Gastroesophageal sphincter (tissue), 4 donors: Measurements from ENCODE around the gene CALML3. TPM values are rescaled to one million over a fixed set of nuclear protein-coding genes. Genes with fewer than 3 reads are reported as not detected.

Experiments used
- ATAC-seq: fragments of 150-250 bp; one replicate; pipeline ENCODE4 v1.9.1; 2016; ENCODE audit warnings: mild to moderate bottlenecking, moderate library complexity
- H3K27ac ChIP-seq, 4 donors: fragments of 200-600 bp; sonication (generic) in 3 of 4; 1 replicate in 3 of 4; 2 replicates in 1 of 4; pipeline ENCODE4 v1.5.1; 2016 to 2019
- H3K27me3 ChIP-seq: fragments of 200-600 bp; sonication (generic); one replicate; pipeline ENCODE4 v1.5.1; 2019
- H3K36me3 ChIP-seq, 2 donors: fragments of 200-600 bp; sonication (generic); one replicate each; pipeline ENCODE4 v1.5.1; 2019; ENCODE audit warnings: control low read depth in 1 of 2
- H3K4me1 ChIP-seq, 3 donors: fragments of 200-600 bp; sonication (generic); 1 replicate in 2 of 3; 2 replicates in 1 of 3; pipeline ENCODE4 v1.5.1; 2016 to 2019; ENCODE audit warnings: control low read depth in 2 of 3
- H3K4me3 ChIP-seq, 2 donors: fragments of 200-600 bp; sonication (generic); one replicate each; pipeline ENCODE4 v1.5.1; 2019; ENCODE audit warnings: mild to moderate bottlenecking in 1 of 2, moderate library complexity in 1 of 2
- H3K9me3 ChIP-seq, 3 donors: fragments of 200-600 bp; sonication (generic); one replicate each; pipeline ENCODE4 v1.5.1; 2017 to 2019; ENCODE audit warnings: control low read depth in 2 of 3
- EP300 ChIP-seq: sonication (generic); formaldehyde crosslinking; IDR thresholded peaks from one replicate; pipeline ENCODE4 v1.6.1; 2017; ENCODE audit warnings: antibody characterized with exemption, mild to moderate bottlenecking
- POLR2A ChIP-seq, 2 donors: fragments of 450-650 bp; IDR thresholded peaks; one replicate each; pipeline ENCODE4 v1.6.1; 2017; ENCODE audit warnings: antibody characterized with exemption in 2 of 2, mild to moderate bottlenecking in 2 of 2, moderate library complexity in 1 of 2
- POLR2AphosphoS5 ChIP-seq: sonication (generic); formaldehyde crosslinking; IDR thresholded peaks from one replicate; pipeline ENCODE4 v1.6.1; 2017; ENCODE audit warnings: antibody characterized with exemption
- WGBS, 2 donors: methylation state at CpG; one replicate each; pipeline ENCODE4 v1.1.5; 2018; ENCODE audit warnings: low coverage in 1 of 2; 5-methylcytosine and 5-hydroxymethylcytosine counted together
- total RNA-seq, 4 donors: library from RNA; depleted of rRNA; stranded (reverse); fragments of >200 nt; gene quantifications; one replicate each; pipeline ENCODE4 v1.1.0, GENCODE V29; 2016
- TF ChIP-seq, protein P1 (sequence below), 4 experiments: fragments of 200-600 bp in 2 of 4; fragments of 450-650 bp in 2 of 4; sonication (generic) in 1 of 4; IDR thresholded peaks; one replicate each; pipeline ENCODE4 v1.5.1; 2017 to 2019; ENCODE audit warnings: antibody characterized with exemption in 4 of 4, mild to moderate bottlenecking in 2 of 4, moderate library complexity in 2 of 4

Gene CALML3
- total RNA-seq, 4 donors from 2014 or later = 0.13 to 19.4 (median 1.9) TPM; not detected in 1

DNA sequence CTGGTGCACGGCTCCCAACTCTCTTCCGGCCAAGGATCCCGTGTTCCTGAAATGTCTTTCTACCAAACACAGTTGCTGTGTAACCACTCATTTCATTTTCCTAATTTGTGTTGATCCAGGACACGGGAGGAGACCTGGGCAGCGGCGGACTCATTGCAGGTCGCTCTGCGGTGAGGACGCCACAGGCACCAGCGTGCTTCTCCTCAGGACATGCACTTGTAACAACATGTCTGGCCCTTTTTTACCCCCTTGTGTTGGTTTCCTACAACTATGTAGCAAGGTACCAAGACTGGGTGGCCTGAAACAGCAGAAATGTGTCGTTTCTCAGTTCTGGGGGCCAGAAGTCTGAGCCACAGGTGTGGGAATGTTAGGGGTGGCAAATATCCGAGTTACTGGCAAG, 43.6 kb upstream of the CALML3 start:
- H3K4me1 ChIP-seq = no peaks in the 10 kb centered on the region

DNA sequence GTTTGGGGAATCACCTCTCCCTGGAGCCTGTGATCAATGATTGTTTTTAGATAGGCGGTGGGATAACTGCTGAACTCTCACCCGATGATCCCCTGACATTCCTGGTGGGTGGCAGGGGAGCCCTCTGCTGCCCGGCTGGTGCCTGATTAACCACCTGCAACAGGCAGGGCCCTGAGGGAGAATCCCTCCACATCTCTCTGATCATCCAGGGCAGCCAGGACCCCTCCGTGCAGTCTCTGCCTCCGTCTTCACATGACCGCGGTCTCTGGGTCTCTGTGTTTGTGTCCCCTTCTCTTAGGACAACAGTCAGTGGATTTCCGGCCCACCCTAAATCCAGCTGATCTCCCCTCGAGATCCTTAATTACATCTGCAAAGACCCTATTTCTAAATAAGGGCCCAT, 42.7 kb upstream of the CALML3 start:
- TF ChIP-seq, protein P1, sequence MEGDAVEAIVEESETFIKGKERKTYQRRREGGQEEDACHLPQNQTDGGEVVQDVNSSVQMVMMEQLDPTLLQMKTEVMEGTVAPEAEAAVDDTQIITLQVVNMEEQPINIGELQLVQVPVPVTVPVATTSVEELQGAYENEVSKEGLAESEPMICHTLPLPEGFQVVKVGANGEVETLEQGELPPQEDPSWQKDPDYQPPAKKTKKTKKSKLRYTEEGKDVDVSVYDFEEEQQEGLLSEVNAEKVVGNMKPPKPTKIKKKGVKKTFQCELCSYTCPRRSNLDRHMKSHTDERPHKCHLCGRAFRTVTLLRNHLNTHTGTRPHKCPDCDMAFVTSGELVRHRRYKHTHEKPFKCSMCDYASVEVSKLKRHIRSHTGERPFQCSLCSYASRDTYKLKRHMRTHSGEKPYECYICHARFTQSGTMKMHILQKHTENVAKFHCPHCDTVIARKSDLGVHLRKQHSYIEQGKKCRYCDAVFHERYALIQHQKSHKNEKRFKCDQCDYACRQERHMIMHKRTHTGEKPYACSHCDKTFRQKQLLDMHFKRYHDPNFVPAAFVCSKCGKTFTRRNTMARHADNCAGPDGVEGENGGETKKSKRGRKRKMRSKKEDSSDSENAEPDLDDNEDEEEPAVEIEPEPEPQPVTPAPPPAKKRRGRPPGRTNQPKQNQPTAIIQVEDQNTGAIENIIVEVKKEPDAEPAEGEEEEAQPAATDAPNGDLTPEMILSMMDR (IDR thresholded peaks at IDR 0.05) = no peak
- TF ChIP-seq EP300 = no peak
- TF ChIP-seq POLR2AphosphoS5 = no peak
- no peak for TF ChIP-seq POLR2A (IDR thresholded peaks at IDR 0.05)
- H3K36me3 ChIP-seq = no peaks in the 10 kb centered on the region
- no peak for ATAC-seq
- H3K9me3 ChIP-seq = no peaks in the 10 kb centered on the region
- H3K27me3 ChIP-seq = no peaks in the 10 kb centered on the region
- H3K4me1 ChIP-seq = no peaks in the 10 kb centered on the region
- H3K27ac ChIP-seq = no peak overlapping the region
- 92 to 94% methylated on average over 6 to 9 of the region's 9 CpGs for WGBS, 2 donors
- H3K4me3 ChIP-seq = no peak overlapping the region

More for the DNA sequence above, 43.6 kb upstream of the CALML3 start:
- H3K27me3 ChIP-seq = no peaks in the 10 kb centered on the region
- H3K36me3 ChIP-seq = no peaks in the 10 kb centered on the region
- H3K27ac ChIP-seq = no peak overlapping the region
- TF ChIP-seq POLR2A (IDR thresholded peaks at IDR 0.05) (no peak), POLR2AphosphoS5 (no peak), EP300 (no peak)
- TF ChIP-seq, protein P1 (IDR thresholded peaks at IDR 0.05) = no peak
- WGBS, 2 donors = 77 to 94% methylated on average over 4 to 8 of the region's 12 CpGs
- H3K9me3 ChIP-seq = no peaks in the 10 kb centered on the region
- ATAC-seq = no peak
- no peak overlapping the region for H3K4me3 ChIP-seq

- 78% methylated on average over 3 of the region's 3 CpGs for WGBS, 2 donors
- ATAC-seq = no peak
Observed at GRCh38 chr10:5484205-5484604, 40.6 kb upstream of the CALML3 start.

DNA sequence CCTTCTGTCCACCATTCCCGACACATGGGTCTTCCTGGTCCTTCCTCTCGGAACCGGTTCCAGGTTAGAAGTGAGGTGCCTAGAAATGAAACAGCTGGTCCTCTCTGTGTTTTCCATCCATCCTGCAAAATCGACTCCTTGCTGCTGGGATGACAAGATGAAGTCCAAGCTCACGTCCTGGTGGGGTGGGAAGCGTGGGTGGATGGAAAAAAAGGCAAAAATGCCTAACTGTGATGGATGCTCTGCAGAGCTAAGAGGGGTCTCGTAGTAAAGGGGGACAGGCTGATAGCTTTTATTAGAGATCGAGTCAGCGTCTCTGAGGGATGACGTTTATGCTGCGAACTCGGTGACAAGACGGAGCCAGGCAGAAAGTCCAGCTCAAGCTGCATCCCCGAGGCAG, 39.5 kb upstream of the CALML3 start:
- TF ChIP-seq EP300 (no peak), POLR2AphosphoS5 (no peak), POLR2A (IDR thresholded peaks at IDR 0.05) (no peak)
- TF ChIP-seq, protein P1 (IDR thresholded peaks at IDR 0.05) = no peak
- no peaks in the 10 kb centered on the region for H3K4me1 ChIP-seq
- H3K36me3 ChIP-seq = no peaks in the 10 kb centered on the region
- H3K27me3 ChIP-seq = no peaks in the 10 kb centered on the region
- no peak overlapping the region for H3K27ac ChIP-seq
- WGBS, 2 donors = 93 to 100% methylated on average over 3 to 9 of the region's 14 CpGs
- H3K9me3 ChIP-seq = no peaks in the 10 kb centered on the region
- no peak for ATAC-seq
- H3K4me3 ChIP-seq = no peak overlapping the region

More at GRCh38 chr10:5484205-5484604, 40.6 kb upstream of the CALML3 start:
- Histone ChIP-seq H3K9me3 (no peaks in the 10 kb centered on the region), H3K36me3 (no peaks in the 10 kb centered on the region), H3K4me1 (no peaks in the 10 kb centered on the region), H3K27ac (no peak overlapping the region), H3K4me3 (no peak overlapping the region), H3K27me3 (no peaks in the 10 kb centered on the region)
- TF ChIP-seq, protein P1 (IDR thresholded peaks at IDR 0.05) = no peak
- TF ChIP-seq EP300 (no peak), POLR2AphosphoS5 (no peak), POLR2A (IDR thresholded peaks at IDR 0.05) (no peak)

GRCh38 chr10:5485948-5486852, 38.6 kb upstream of the CALML3 start:
- ATAC-seq = no peak
- H3K27me3 ChIP-seq = no peaks in the 10 kb centered on the region
- H3K27ac ChIP-seq = no peak overlapping the region
- H3K9me3 ChIP-seq = no peaks in the 10 kb centered on the region
- no peak overlapping the region for H3K4me3 ChIP-seq
- H3K4me1 ChIP-seq = no peaks in the 10 kb centered on the region
- H3K36me3 ChIP-seq = no peaks in the 10 kb centered on the region
- TF ChIP-seq POLR2A (IDR thresholded peaks at IDR 0.05) (no peak), EP300 (no peak), POLR2AphosphoS5 (no peak)
- TF ChIP-seq, protein P1 (IDR thresholded peaks at IDR 0.05) = no peak
- 83 to 87% methylated on average over 1 to 7 of the region's 13 CpGs for WGBS, 2 donors
